Activated CD4-positive, alpha-beta T cell treated with anti-CD3 and anti-CD28 coated beads for 24 hours (primary cell): ENCODE results near the gene GRAMD4.
A peak's percentile ranks its signal among the peaks of the same experiment; 100 is the strongest.

ENCODE experiments used
- DNase-seq, 2 donors: peaks; one replicate each; pipeline ENCODE4 v3.0.0-alpha.2; 2020; ENCODE audit warnings: low read depth in 2 of 2

GRAMD4 gene, protein sequence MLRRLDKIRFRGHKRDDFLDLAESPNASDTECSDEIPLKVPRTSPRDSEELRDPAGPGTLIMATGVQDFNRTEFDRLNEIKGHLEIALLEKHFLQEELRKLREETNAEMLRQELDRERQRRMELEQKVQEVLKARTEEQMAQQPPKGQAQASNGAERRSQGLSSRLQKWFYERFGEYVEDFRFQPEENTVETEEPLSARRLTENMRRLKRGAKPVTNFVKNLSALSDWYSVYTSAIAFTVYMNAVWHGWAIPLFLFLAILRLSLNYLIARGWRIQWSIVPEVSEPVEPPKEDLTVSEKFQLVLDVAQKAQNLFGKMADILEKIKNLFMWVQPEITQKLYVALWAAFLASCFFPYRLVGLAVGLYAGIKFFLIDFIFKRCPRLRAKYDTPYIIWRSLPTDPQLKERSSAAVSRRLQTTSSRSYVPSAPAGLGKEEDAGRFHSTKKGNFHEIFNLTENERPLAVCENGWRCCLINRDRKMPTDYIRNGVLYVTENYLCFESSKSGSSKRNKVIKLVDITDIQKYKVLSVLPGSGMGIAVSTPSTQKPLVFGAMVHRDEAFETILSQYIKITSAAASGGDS

DNA sequence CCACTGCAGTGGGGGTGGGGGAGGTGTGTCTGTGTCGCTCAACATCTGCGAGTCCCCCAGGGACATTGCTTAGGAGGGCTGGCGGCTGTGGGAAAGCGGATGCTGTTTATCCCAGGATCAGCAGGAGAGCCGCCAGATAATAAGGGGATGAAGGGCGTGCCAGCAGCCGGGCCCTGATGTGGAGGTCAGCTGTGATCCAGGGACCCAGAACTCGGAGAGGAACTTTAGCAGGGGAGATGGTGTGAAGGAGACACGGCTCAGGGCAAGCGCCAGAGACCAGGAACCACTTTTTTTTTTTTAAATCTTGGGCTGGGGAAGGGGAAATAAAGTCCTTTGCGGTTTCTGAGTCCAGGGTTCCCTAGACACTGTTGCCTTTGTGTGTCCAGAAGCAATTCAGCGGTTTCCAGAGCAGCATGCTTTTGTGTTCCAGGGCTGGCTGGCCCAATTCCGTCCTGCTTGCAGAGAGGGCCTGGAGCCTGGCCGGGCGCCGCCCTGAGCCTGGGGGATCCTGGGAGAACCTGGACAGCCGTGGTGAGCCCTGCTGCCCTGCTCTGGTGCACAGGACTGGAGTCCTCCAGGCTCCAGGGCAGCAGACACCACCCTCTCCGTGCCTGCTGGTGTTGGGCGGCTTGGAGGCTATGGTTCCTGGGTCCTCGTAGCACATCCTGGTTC lies at the start of gene GRAMD4:
TSS of gene GRAMD4 (plus strand) at position 557 of the 672 bp plus-strand sequence. CDS start 6,414 bp downstream, outside the sequence.
- no peak for DNase-seq

DNA sequence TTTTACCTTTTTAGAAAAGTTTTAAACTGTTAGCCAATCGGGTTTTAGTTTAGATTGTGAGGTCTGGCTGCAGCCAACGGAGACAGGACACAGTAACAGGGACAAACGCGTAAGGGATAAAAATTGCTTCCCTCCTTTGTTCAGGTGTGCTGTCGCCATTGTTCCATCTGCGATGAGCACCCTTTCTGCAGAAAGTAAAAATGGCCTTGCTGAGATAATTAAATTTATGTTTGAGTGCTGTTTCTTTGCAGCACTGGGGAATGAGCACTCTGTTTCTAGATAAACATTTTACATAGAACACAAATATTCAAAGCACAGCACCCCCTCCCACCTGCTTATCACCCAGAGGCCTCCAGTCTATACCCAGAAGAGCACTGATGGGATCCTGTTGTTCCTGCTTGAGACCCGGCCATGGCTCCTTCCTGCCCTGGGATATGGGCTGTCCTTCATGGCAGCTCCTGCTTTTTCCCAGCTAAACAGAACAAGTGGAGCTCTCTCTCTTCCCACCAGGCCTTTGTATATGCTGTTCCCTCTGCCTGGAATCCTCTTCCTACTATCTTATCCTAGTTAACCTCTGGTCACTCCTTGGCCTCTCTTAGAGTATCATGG lies 48.4 kb upstream of the GRAMD4 start:
- DNase-seq: no peak

DNA sequence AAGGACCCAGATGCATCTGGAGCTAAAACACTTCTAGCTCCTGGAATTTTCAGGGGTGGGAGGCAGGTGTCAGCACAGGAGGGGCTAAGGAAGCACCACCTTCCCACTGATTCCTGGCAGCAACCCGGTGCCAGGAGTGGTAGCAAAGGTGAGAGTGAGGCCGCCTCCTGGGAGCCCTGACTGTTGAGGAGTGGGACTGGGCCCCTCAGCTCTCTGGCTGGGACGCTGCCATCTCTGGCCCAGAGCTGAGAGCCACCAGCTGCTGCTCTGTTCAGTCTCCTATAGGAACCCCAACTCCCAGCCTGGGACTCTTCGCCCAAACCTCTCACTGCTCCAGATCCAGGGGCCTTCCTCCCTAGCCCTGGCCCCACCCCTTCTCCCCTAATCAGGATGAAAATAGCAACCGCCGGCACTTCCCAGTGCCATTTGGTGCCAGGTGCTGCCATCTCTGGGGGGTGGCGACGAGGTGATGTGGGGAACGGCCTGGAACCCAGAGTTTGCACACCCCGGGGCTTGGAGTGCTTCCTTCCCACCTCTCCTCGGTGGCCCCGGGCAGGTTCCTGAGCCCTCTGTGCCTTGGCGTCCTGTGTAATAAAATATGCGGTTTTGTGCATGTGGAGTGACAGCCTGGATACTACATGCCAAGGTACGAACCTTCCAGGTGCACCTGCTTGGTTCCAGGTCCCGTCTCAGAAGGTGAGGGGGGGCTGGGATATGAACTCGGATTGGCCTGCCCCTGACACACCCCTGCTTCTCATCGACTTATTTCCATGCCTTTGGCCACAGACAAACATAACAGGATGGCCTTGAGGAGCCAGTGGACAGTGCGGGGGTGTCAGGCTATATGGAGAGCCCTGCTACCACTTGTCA lies 47.0 kb upstream of the GRAMD4 start:
- DNase-seq: no peak

DNA sequence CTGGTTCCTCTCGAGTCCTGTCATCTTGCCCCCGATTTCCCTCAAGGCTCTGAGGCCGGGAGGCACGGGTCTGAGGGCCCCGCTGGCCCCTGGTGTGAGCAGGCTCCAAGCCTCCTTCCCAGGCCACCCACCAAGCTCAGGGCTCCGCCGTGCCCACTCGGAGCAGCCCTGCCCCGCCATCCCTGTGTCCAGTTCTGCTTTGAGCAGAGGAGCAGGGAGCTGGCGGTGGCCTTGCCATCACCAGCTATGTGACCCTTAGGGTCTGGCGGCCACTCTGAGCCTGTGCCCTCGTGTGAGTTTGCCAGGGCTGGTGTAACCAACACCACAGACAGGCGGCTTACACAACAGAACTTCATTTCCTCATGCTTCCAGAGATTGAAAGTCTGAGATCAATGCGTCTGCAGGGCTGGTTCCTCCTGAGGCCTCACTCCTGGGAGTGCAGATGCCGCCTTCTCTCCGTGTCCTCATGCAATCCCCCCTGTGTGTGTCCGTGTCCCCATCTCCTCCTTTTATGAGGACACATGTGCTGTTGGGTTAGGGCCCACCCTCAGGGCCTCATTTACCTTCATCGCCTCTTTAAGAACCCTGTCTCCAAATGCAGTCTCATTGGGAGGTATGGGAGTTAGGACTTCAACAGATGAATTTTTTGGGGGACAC lies 46.3 kb upstream of the GRAMD4 start:
- DNase-seq: no peak

DNA sequence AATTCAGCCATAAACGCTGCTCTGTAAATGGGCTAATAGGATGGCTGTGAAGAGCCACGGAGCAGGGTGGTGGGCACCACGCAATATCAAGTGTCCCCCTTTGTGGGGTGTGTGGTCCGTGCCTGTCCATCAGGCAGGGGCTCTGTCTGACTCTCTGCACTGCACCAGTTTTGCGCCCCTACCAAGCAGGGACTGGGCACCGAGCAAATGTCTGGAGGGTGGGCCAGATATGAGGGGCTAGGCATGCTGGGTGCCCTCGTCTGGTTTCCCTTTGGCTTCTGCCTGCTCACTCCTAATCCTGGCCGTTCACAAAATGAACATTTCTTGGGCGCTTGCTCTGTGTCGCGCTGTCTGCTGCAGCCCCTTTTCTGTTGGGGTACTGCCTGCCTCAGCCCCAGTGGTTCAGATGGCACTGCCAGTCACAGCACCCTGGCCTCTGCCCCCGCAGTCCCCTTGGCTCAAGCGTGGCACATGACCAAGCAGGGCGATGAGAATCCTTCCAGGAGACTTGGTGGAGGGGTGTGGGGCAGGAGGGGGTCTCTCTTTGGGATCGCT lies 45.7 kb upstream of the GRAMD4 start:
- no peak for DNase-seq

DNA sequence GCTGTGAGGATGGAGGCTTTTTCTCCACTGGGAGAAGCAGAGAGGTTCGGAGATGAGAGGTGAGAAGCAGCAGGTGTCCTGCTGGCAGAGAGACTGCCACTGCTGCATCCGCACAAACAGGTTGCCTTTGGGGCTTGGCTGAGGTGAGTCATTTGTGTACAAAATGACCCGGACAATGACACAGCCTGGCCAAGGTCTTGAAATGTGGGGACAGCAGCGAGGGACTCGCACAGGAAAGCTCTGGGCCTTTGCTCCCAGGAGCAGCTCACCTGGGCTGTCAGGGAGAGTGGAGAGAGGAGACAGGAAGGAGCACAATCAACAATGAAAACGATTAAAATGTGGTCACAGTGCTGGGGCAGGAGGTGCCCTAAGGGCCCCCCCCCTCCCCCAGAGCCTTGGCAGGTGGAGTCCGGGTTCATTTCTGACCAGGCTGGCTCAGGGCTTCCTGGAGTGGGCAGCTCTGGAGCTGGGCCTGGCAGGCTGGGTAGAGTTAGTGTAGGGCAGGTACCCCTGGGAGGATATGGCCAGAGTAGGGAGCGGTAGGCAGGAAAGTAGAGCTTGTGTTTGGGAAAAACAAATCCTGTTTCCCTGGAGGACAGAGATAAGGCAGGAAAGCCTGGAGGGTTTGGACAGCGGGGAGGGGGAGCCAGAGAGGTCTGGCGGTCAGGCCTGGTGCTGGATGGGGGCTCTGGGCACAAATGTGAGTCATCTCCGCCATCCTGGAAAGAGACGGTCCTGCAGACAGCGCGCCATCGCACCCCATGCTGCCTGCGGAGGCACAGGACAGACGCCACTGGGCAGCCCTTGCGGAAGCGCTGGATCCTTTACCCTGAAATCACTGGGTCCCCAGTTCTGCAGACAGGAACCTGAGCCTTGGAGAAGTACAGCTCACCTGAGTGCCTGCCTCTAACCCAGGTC lies 44.9 kb upstream of the GRAMD4 start:
- no peak for DNase-seq

DNA sequence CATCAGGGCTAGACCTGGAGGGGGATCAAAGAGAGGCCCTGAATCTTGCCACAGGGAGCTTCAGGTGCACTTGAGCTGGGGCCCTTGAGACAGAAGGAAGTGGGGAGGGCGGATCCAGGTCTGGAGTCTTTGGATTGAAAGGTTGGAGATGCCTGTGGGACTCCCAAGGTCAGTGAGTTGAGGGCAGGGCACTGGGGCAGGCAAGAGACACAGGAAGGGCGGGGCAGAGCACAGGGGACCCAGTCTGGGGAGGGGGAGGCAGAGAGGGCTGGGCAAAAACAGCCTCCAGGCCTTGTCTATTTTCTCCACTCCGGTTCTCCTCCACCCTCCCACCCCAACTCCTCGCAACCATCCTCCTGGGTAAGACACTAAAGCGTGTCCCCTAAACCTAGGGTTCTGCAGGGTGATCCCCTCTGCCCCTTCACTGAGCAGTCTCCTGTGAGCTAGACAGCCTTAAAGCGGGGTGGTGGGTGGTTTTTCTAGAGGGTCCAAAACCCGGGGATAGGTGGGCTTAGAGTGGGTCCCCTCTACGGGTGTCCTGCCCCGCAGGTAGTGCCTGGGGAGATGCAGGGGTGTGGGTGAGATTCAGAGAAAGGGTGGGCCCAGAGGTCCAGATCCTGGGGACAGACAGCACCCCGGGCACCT lies 44.2 kb upstream of the GRAMD4 start:
- no peak for DNase-seq

DNA sequence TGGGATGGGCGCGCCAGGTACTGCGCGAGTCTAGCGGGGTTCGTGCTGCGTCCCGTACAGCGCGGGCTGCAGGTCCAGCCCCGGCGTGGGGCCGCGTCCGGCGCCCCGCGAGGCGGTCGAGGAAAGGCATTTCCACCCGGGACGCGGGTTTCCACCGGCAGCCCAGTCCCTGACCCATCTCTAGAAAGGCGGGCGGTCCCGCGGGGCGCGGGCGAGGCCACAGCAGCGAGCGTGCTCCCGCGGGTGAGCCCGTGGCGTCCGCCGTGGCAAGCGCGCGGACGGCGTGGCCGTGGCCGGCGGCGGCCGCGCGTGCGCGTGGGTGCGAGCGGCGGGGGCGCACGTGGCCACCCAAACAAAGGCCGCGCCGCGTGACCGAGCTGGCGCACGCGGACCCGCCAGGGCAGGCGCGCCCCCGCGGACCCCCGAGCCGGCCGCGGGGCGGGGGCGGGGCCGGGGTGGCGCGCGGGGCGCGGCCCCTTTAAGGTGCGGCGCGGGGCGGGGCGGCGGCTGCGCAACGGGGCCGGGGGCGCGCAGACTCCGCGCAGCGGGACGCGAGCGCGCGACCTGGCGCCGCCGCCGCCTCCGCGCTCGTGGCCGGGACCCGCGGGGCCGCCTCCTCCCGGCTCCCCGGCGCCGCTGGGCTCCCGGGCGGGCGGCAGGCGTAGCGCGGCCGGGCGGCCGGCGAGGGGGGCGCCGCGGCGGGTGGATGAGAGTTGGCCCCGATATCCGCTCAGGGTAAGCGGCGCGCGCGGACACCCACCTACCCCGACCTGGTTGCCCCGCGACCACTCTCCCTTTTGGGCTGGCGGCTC lies 43.4 kb upstream of the GRAMD4 start:
- peak; percentile 41 for DNase-seq

DNA sequence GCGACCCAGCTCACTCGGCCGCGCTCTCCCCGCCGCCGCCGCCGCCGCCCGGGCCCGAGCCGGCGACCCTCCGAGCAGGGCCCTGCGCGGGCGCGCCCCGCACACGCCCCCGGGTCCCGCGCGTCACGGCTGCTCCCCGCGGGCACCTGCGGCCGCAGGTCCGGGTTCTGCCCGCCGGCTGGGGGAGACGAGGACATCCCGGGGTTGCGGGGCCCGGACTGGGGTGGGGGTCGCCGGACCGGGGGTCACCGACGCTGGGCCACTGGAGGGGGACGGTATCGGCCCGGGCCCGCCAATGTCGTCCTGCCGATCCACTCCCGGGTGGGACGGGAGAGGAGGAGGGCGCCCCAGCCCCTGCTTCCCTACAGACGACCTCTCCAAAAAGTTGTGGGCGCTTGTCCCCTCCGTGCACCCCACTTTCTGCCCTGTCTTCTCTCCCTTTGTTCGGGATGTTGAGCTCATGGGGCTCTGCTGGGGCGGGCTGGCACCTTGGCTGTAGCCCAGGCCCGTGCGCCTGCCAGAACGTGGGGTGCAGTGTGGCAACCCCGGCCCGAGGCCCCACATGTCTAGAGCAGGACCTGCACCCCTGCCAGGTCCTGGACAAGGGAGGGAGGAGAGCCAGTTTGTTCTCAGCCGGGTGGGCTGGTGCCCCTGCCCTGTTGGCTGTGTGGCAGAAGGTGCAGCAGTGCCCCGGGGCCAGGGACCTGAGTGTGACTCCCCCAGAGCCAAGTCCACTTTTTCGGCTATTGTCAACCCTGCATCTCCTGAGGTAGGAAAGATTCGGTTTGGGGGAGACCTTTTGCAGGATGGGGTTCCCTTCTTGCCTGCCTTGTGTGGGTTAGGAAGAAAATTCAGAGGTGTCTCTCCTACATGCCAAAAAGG lies 42.6 kb upstream of the GRAMD4 start:
- DNase-seq: no peak

DNA sequence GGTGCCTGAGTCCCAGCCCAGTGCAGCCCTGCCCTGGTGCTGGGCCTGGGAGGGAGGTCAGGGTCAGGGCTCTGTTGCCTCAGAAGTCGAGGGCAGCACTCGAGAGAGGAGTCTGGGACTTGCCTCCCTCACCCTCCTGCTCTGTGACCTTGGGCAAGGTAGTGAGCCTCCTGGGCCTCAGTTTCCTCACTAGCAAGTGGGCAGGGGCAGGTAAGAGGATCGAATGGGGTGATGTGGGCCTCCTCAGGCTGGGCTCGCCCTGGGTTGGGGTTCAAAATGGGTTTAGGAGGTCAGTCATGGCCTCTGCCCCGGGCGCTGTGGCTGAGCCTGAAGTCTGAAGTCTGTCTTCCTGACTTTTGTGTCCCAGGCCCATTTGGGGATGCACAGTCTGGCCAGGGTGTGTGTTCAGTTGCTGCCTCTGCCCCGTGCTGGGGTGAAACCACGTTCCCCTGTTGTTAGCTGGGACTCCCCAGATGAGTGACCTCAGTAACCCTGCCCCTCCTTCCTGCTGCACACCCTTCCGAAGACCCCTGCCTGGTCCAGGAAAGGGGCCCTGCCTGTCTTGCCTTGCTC lies 41.8 kb upstream of the GRAMD4 start:
- DNase-seq: no peak

DNA sequence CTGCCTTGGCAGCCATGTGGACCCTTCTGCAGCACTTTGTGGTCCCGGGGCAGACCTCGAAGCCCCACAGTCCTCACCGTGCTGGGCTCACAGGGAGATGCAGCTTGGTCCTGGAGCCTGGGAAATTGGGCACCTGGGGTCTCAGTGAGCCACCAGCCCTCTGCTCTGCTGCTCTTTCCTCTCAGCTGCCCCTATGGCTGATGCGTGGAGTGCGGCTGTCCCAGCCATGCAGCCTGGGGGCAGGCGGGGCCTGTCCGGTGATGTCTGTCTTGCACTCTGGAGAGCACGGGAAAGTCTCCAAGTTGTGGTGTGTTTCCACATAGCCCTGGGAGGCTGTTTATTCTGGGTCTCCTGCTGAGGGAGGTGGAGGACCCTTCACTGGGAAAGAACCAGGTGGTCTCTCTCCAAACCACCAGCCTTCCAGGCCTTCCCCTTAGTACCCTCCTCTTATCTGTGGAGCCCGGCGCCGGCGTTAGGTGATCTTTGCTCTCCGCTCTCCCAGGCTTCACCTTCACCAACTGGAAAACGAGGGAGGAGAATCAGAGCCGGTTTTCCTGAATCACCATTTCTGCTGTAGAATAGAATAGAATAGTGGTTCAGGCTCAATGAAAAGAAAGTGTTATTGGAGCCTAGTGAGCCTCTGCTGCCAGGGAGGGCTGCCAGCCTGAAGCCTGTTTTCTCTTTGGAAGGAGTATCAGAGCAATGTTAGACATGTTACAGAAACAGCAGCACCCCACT lies 41.2 kb upstream of the GRAMD4 start:
- no peak for DNase-seq

DNA sequence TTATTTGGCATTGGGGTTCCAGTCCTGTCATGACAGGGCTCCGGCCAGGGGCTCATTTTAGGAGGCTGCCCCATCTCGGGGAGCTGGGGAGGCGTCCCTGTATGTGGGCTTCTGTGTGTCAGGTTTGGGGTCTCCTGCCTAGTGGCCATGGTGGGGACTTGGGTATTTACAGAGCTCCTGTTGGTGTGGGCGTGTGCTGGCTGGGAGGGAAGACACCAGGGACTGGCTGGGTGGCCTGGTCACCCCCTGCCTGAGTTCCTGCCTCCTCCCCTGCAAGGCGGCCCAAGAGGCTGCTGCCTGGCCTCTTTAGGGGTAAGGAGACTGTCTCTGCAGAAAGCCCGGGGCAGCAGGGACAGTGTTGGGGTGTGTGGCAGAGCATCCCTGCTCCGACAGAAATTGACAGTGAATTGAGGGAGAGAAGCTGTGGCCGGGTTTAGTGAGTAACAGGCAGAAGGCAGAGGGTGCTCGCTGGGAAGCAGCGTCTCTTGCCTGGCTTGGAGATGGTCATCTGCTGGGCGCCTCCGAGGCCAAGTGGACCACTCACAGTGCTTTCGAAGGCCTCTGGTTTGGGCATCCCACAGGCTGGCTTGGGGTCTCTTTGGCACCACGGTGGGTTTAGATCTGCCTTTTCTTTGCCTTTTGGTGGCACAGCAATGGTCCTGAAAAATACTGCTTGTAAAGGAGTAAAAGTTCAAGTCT lies 40.3 kb upstream of the GRAMD4 start:
- no peak for DNase-seq

DNA sequence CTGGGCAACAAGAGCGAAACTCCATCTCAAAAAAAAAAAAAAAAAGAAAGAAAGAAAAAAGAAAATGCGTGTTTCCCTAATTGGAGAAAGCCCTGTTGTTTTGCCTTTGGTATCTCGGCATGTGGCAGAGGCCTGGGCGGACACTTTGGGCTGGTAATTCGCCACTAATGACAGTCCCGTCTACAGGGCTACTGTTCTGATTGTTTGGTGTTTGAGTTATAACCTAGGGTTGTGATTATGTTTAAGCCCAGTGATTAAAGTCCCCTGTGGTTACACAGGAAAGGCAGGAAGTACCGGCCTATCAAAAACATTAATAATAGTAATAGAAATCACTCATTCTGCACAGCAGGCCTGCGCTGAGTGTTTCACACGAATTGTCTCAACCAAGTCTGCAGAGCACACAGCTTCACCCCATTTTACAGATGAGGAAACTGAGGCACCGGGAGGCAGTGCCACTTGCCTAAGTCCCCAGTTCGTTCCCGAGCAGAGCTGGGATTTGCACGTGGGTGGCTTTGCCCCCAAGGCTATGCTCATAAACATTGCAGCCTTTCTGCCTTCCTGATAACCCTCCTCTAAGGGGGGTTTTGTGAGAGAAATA lies 39.1 kb upstream of the GRAMD4 start:
- DNase-seq: no peak

DNA sequence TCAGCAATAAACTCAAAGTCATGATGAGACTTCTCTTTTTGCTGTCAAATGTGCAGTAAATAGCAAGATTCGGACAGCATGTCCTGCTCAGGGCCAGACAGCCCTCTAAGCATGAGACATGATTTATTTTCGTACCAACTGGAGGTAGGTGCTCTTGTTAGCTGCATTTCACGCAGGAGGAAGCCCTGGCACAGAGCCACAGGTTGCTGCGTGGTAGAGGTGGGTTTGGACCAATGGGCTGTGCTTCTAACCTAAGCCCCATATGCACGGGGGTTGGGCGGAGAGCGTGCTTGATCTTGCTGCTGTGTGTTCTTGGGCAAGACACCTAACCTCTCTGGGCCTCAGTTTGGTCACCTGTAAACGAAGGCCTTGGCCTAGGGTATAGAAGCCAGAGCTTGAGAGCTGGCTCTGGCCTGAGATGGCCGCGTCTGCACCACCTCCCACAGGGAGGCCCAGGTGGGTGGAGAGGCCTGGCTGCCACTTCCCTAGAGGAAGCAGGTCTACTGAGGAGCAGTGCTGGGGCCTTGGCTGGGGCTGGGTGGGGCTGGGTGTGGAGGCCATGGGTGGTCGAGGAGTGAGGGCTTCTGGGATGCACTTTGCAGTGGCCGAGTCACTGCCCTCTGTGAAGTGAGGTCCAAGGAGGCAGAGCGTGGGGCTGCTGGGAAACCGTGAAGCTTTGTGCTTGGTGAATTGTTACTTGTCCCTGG lies 38.5 kb upstream of the GRAMD4 start:
- DNase-seq: no peak
